ENCODE measurements around the gene PYROXD2. TPM values are rescaled to one million over a fixed set of nuclear protein-coding genes. Genes with fewer than 3 reads are reported as not detected.

PYROXD2 gene
- total and polyA plus RNA-seq, 2 of the 13 experiments (the other 11 are each of a cell fraction or from before 2014, with no cell fraction given), result 2.0 to 6.2 TPM

DNA sequence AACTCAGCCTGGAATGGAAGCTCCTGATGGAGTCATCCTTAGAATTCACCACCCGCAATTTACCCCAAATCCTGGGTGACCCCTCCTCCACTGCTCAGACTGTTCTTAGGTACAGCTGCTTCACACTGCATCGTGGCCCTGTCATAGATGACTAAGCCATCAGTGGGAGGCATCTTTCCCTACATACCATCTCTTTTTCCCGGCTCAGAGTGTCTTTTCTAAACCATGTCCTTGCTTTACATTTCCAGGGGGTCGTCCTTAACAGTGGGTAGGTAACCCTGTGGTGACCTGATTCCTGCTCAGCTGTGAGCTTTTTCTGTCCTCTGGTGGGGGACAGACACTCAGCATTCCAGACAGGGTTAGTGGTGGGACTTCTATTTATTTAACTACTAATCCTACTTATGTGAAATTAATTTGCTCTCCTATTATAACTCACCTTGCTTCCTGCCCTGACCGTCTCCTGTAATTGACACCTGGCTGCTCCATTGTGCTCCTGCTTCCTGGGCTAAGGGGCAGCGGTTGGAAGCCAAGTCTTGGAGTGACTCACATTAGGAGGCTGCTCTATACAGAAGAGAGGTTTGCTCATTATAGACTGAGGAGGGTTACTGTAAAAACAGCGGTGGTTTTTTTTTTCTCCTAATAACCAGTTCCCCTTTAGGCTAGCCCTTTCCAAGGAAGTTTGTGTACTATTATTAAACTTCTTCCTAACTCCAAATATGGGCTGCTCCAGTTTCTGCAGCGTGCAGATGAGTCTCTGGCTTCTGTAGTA, 40.6 kb downstream of the PYROXD2 start (continued):
- no peak for TF ChIP-seq ZNF350 (CRISPR knock-in tag; IDR thresholded peaks at IDR 0.05; ENCODE audit: borderline replicate concordance, low read depth)
- no peak for TF ChIP-seq ONECUT2 (CRISPR knock-in tag; IDR thresholded peaks at IDR 0.05)
- no peak for TF ChIP-seq SUZ12 (IDR thresholded peaks at IDR 0.05; ENCODE audit: low read depth, low read length)
- TF ChIP-seq ZNF441 (CRISPR knock-in tag; IDR thresholded peaks at IDR 0.05; ENCODE audit: borderline replicate concordance), result no peak
- TF ChIP-seq, protein P1, sequence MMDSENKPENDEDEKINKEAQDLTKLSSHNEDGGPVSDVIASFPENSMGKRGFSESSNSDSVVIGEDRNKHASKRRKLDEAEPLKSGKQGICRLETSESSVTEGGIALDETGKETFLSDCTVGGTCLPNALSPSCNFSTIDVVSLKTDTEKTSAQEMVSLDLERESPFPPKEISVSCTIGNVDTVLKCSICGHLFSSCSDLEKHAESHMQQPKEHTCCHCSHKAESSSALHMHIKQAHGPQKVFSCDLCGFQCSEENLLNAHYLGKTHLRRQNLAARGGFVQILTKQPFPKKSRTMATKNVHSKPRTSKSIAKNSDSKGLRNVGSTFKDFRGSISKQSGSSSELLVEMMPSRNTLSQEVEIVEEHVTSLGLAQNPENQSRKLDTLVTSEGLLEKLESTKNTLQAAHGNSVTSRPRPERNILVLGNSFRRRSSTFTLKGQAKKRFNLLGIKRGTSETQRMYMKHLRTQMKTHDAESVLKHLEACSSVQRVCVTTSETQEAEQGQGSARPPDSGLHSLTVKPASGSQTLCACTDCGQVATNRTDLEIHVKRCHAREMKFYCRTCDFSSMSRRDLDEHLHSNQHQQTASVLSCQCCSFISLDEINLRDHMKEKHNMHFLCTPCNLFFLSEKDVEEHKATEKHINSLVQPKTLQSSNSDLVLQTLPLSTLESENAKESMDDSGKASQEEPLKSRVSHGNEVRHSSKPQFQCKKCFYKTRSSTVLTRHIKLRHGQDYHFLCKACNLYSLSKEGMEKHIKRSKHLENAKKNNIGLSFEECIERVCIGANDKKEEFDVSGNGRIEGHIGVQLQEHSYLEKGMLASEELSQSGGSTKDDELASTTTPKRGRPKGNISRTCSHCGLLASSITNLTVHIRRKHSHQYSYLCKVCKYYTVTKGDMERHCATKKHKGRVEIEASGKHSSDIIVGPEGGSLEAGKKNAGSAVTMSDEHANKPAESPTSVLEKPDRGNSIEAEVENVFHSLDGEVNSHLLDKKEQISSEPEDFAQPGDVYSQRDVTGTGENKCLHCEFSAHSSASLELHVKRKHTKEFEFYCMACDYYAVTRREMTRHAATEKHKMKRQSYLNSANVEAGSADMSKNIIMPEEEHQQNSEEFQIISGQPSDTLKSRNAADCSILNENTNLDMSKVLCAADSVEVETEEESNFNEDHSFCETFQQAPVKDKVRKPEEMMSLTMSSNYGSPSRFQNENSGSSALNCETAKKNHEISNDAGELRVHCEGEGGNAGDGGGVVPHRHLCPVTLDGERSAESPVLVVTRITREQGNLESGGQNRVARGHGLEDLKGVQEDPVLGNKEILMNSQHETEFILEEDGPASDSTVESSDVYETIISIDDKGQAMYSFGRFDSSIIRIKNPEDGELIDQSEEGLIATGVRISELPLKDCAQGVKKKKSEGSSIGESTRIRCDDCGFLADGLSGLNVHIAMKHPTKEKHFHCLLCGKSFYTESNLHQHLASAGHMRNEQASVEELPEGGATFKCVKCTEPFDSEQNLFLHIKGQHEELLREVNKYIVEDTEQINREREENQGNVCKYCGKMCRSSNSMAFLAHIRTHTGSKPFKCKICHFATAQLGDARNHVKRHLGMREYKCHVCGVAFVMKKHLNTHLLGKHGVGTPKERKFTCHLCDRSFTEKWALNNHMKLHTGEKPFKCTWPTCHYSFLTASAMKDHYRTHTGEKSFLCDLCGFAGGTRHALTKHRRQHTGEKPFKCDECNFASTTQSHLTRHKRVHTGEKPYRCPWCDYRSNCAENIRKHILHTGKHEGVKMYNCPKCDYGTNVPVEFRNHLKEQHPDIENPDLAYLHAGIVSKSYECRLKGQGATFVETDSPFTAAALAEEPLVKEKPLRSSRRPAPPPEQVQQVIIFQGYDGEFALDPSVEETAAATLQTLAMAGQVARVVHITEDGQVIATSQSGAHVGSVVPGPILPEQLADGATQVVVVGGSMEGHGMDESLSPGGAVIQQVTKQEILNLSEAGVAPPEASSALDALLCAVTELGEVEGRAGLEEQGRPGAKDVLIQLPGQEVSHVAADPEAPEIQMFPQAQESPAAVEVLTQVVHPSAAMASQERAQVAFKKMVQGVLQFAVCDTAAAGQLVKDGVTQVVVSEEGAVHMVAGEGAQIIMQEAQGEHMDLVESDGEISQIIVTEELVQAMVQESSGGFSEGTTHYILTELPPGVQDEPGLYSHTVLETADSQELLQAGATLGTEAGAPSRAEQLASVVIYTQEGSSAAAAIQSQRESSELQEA (CRISPR knock-in tag; IDR thresholded peaks at IDR 0.05; ENCODE audit: not compliant biosample characterization), result no peak
- no peak for TF ChIP-seq SP5 (CRISPR knock-in tag; IDR thresholded peaks at IDR 0.05; ENCODE audit: borderline replicate concordance, low read depth)
